ENCODE data around the gene RALA. TPM values are rescaled to one million over a fixed set of nuclear protein-coding genes. Genes with fewer than 3 reads are reported as not detected.

Gene RALA
- total RNA-seq, 4 donors from 2014 or later, result 20.5 to 31.0 (median 26.3) TPM

DNA sequence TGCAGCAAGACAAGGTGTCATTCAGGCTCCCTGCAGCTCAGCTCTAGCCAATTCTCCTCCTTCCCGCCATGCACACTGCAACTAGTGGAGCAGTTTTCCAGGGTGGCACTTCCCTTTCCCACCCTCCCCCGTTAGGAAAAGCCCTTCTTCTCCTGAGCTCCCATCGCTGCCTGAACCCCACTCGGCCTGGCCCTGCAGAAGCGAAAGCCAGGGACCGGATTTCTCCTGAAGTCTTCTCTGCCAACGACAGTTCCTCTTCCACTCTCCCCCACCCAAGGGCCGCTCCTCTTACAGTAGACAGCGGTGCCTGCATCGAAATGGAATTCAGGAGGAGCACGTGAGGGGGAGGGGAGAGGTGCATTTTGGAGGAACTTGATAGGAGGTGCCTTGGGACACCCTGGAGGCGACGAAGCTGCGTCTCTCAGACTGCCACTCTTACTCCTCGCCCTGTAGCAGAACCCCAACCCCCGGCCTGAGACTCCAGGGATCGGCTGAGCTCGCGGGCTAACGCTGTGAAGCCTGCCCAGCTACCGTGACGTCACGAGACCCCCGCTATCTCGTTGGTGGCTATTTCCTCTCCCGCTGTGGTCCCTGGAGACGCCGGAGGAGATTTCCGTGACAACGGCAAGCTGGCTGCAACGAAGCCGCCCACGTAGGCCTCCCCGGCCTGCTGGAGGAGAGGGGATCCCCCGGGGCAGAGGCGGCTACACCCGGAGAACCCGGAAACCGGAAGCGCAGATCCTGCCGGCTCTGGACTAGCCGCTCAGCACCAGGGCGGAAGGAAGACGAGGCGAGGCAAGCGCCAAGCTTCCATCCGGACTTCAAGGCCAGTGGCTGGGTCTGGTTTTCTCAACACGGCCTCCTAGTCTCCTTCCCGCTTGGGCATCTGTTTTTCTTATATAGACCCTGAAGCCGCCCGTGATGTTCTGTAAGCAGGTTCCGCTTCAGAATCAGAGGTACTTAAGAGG lies 109.7 kb downstream of the RALA start:
- H3K4me1 ChIP-seq, result peaks cover 0 to 18% (median 11%) of the 10 kb centered on the region in 4 donors
- H3K4me3 ChIP-seq, result peak overlapping the region; percentile 36 to 66 (median 52)
- H3K36me3 ChIP-seq, result no peaks in the 10 kb centered on the region
- DNase-seq, result peak; percentile 89 to 97 (median 95)
- H3K9me3 ChIP-seq, result no peaks in the 10 kb centered on the region
- H3K27ac ChIP-seq, result peak overlapping the region; percentile 58 to 78 (median 66)
- peak; percentile 11 to 39 for TF ChIP-seq POLR2A (IDR thresholded peaks at IDR 0.05)
- TF ChIP-seq, protein P1, sequence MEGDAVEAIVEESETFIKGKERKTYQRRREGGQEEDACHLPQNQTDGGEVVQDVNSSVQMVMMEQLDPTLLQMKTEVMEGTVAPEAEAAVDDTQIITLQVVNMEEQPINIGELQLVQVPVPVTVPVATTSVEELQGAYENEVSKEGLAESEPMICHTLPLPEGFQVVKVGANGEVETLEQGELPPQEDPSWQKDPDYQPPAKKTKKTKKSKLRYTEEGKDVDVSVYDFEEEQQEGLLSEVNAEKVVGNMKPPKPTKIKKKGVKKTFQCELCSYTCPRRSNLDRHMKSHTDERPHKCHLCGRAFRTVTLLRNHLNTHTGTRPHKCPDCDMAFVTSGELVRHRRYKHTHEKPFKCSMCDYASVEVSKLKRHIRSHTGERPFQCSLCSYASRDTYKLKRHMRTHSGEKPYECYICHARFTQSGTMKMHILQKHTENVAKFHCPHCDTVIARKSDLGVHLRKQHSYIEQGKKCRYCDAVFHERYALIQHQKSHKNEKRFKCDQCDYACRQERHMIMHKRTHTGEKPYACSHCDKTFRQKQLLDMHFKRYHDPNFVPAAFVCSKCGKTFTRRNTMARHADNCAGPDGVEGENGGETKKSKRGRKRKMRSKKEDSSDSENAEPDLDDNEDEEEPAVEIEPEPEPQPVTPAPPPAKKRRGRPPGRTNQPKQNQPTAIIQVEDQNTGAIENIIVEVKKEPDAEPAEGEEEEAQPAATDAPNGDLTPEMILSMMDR (IDR thresholded peaks at IDR 0.05), result no peak
- H3K27me3 ChIP-seq, result no peaks in the 10 kb centered on the region

- H3K27me3 ChIP-seq, result no peaks in the 10 kb centered on the region
- DNase-seq, result peak in 1 of 3 donors; percentile 50
- H3K4me1 ChIP-seq, result peaks cover 0 to 18% (median 11%) of the 10 kb centered on the region in 4 donors
- TF ChIP-seq, protein P1 (IDR thresholded peaks at IDR 0.05), result no peak
- TF ChIP-seq POLR2A (IDR thresholded peaks at IDR 0.05), result no peak
- no peaks in the 10 kb centered on the region for H3K9me3 ChIP-seq
- H3K4me3 ChIP-seq, result peak overlapping the region; percentile 36 to 66 (median 52)
- H3K36me3 ChIP-seq, result no peaks in the 10 kb centered on the region
- H3K27ac ChIP-seq, result peak overlapping the region; percentile 58 to 78 (median 66)
Observed at GRCh38 chr7:39733881-39734632, 110.7 kb downstream of the RALA start.

DNA sequence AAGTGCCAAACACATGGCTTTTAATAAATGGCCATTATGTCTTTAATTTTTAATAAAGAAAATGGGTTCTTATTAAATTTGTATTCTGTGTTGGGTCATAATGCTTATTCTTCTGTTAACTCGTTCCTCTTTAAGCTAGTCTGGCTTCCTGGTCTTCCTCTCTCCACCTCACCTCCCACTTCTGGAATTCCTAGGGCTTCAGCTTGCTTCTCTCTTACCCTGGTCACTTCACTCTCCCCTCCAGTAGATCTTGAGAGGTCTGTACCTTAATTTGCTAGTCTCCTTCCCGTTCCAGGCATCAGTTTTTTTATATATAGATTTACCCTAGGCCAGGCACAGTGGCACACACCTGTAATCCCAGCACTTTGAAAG lies 111.2 kb downstream of the RALA start:
- Histone ChIP-seq H3K27me3 (no peaks in the 10 kb centered on the region), H3K36me3 (no peaks in the 10 kb centered on the region), H3K4me3 (no peak overlapping the region), H3K4me1 (peaks cover 0 to 18% (median 11%) of the 10 kb centered on the region in 4 donors), H3K9me3 (no peaks in the 10 kb centered on the region), H3K27ac (no peak overlapping the region)
- TF ChIP-seq POLR2A (IDR thresholded peaks at IDR 0.05), result no peak
- TF ChIP-seq, protein P1 (IDR thresholded peaks at IDR 0.05), result no peak
- no peak for DNase-seq

DNA sequence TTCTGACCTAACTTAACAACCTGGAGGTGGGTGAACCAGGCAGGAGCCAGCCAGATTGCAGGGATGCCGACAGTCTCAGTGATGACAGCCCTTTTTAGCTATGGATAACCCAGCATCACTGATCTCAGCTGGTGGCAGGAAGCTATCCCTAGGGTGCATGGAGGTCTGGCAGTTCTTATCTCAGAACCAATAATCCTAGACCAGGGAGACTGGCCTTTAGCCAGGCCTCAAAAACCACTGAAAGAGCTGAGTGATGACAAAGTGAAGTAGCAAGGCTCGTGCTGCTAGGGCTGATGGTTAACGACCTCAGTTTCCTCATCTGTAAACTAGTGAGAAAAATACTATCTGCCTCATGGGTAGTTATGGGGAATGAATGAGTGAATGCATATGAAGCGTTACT lies 112.5 kb downstream of the RALA start:
- Histone ChIP-seq H3K27ac (no peak overlapping the region), H3K4me3 (no peak overlapping the region), H3K27me3 (no peaks in the 10 kb centered on the region), H3K36me3 (no peaks in the 10 kb centered on the region), H3K4me1 (peaks cover 0 to 18% (median 11%) of the 10 kb centered on the region in 4 donors), H3K9me3 (no peaks in the 10 kb centered on the region)
- no peak for DNase-seq
- TF ChIP-seq, protein P1 (IDR thresholded peaks at IDR 0.05), result no peak
- no peak for TF ChIP-seq POLR2A (IDR thresholded peaks at IDR 0.05)

- H3K4me3 ChIP-seq, result no peak overlapping the region
- no peaks in the 10 kb centered on the region for H3K9me3 ChIP-seq
- no peaks in the 10 kb centered on the region for H3K27me3 ChIP-seq
- no peak overlapping the region for H3K27ac ChIP-seq
- DNase-seq, result peak; percentile 25 to 62 (median 61)
- no peaks in the 10 kb centered on the region for H3K4me1 ChIP-seq
- no peaks in the 10 kb centered on the region for H3K36me3 ChIP-seq
- TF ChIP-seq, protein P1 (IDR thresholded peaks at IDR 0.05), result peak in 3 of 6 experiments; percentile 34 to 49 (median 41)
- TF ChIP-seq POLR2A (IDR thresholded peaks at IDR 0.05), result no peak
Observed at GRCh38 chr7:39741942-39742623, 118.7 kb downstream of the RALA start.

Measured in Peyer's patch (tissue), 4 donors.